Panc1 (cell line): ENCODE results near the gene DAPK1.

Experiments used
- POLR2AphosphoS5 ChIP-seq: IDR thresholded peaks from 2 replicates; pipeline ENCODE4 v1.6.1; 2012; ENCODE audit warnings: mild to moderate bottlenecking, low read depth, low read length, moderate library complexity
- SIN3A ChIP-seq: IDR thresholded peaks from 2 replicates; pipeline ENCODE4 v1.6.1; 2012; ENCODE audit warnings: low read depth, mild to moderate bottlenecking, low read length, moderate library complexity, borderline replicate concordance; ENCODE audit not compliant: insufficient read depth
- TCF7L2 ChIP-seq: IDR thresholded peaks from 2 replicates; pipeline ENCODE4 v1.6.1; 2011; ENCODE audit warnings: mild to moderate bottlenecking, low read depth, low read length, inconsistent platforms
- TF ChIP-seq, protein P1 (sequence below): fragments of 450-650 bp; IDR thresholded peaks from 2 replicates; pipeline ENCODE4 v1.5.1; 2017; ENCODE audit warnings: mild to moderate bottlenecking
- TF ChIP-seq, protein P2 (sequence below), 2 experiments: IDR thresholded peaks; 2 replicates each; pipeline ENCODE4 v1.6.1; 2011 to 2012; ENCODE audit warnings: low read depth in 2 of 2, control low read depth in 1 of 2, low read length in 1 of 2, mild to moderate bottlenecking in 1 of 2, moderate library complexity in 1 of 2; ENCODE audit not compliant: insufficient read depth in 1 of 2

DNA sequence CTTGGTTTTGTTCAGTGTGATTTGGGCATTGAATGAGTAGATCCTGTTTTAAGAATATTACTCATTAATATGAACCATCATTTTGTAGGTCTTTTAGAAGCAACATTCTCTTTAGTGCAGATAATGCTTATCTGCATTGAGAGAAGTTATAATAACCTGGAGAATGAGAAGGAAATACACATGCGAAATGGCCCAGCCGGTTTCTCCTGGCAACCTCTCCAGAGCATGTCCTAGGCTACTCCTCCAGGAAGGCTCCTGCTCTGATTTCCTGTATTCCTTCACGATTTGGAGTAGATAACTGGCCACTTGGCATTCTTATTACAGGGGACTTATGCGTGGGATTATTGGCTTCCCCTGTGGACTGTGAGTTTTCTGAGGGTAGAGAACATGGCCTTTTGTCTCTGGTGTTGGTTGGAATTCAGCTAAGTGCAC lies 12.6 kb downstream of the DAPK1 start:
- TF ChIP-seq, protein P1, sequence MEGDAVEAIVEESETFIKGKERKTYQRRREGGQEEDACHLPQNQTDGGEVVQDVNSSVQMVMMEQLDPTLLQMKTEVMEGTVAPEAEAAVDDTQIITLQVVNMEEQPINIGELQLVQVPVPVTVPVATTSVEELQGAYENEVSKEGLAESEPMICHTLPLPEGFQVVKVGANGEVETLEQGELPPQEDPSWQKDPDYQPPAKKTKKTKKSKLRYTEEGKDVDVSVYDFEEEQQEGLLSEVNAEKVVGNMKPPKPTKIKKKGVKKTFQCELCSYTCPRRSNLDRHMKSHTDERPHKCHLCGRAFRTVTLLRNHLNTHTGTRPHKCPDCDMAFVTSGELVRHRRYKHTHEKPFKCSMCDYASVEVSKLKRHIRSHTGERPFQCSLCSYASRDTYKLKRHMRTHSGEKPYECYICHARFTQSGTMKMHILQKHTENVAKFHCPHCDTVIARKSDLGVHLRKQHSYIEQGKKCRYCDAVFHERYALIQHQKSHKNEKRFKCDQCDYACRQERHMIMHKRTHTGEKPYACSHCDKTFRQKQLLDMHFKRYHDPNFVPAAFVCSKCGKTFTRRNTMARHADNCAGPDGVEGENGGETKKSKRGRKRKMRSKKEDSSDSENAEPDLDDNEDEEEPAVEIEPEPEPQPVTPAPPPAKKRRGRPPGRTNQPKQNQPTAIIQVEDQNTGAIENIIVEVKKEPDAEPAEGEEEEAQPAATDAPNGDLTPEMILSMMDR = no peak
- TF ChIP-seq POLR2AphosphoS5 = no peak
- no peak for TF ChIP-seq TCF7L2
- TF ChIP-seq, protein P2, sequence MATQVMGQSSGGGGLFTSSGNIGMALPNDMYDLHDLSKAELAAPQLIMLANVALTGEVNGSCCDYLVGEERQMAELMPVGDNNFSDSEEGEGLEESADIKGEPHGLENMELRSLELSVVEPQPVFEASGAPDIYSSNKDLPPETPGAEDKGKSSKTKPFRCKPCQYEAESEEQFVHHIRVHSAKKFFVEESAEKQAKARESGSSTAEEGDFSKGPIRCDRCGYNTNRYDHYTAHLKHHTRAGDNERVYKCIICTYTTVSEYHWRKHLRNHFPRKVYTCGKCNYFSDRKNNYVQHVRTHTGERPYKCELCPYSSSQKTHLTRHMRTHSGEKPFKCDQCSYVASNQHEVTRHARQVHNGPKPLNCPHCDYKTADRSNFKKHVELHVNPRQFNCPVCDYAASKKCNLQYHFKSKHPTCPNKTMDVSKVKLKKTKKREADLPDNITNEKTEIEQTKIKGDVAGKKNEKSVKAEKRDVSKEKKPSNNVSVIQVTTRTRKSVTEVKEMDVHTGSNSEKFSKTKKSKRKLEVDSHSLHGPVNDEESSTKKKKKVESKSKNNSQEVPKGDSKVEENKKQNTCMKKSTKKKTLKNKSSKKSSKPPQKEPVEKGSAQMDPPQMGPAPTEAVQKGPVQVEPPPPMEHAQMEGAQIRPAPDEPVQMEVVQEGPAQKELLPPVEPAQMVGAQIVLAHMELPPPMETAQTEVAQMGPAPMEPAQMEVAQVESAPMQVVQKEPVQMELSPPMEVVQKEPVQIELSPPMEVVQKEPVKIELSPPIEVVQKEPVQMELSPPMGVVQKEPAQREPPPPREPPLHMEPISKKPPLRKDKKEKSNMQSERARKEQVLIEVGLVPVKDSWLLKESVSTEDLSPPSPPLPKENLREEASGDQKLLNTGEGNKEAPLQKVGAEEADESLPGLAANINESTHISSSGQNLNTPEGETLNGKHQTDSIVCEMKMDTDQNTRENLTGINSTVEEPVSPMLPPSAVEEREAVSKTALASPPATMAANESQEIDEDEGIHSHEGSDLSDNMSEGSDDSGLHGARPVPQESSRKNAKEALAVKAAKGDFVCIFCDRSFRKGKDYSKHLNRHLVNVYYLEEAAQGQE (IDR thresholded peaks at IDR 0.05; ENCODE audit: insufficient read depth in 1 of 2, low read depth in 2 of 2, low read length in 1 of 2) = no peak
- TF ChIP-seq SIN3A = no peak
